Measurements from ENCODE around the gene TVP23A.
"Not testable (repeated sequence)": the region's sequence is repeated elsewhere in the genome, so short reads cannot be mapped to it uniquely, and the experiment has no call there.

TVP23A gene

GRCh38 chr16:10836174-10836853 lies 17.7 kb upstream of the TVP23A start:
- H3K4me3 ChIP-seq (replicated peaks; ENCODE audit: low read depth, low read length): no peak overlapping the region
- TF ChIP-seq CTCF (IDR thresholded peaks at IDR 0.05; ENCODE audit: low read depth, low read length, missing control alignments): no peak
- DNase-seq (ENCODE audit: extremely low read depth, low read depth): no peak

GRCh38 chr16:10835281-10835931 lies 16.8 kb upstream of the TVP23A start:
- no peak for DNase-seq (ENCODE audit: extremely low read depth, low read depth)
- TF ChIP-seq CTCF (IDR thresholded peaks at IDR 0.05; ENCODE audit: low read depth, low read length, missing control alignments): no peak
- H3K4me3 ChIP-seq (replicated peaks; ENCODE audit: low read depth, low read length): no peak overlapping the region

GRCh38 chr16:10834766-10835165 lies 16.2 kb upstream of the TVP23A start:
- DNase-seq (ENCODE audit: extremely low read depth, low read depth): no peak
- H3K4me3 ChIP-seq (replicated peaks; ENCODE audit: low read depth, low read length): no peak overlapping the region
- no peak for TF ChIP-seq CTCF (IDR thresholded peaks at IDR 0.05; ENCODE audit: low read depth, low read length, missing control alignments)

GRCh38 chr16:10834130-10834529 lies 15.5 kb upstream of the TVP23A start:
- H3K4me3 ChIP-seq (replicated peaks; ENCODE audit: low read depth, low read length): no peak overlapping the region
- DNase-seq (ENCODE audit: extremely low read depth, low read depth): no peak
- TF ChIP-seq CTCF (IDR thresholded peaks at IDR 0.05; ENCODE audit: low read depth, low read length, missing control alignments): no peak

- H3K4me3 ChIP-seq (replicated peaks; ENCODE audit: low read depth, low read length): no peak overlapping the region
- no peak for DNase-seq (ENCODE audit: extremely low read depth, low read depth)
- no peak for TF ChIP-seq CTCF (IDR thresholded peaks at IDR 0.05; ENCODE audit: low read depth, low read length, missing control alignments)
These were observed 14.7 kb upstream of the TVP23A start for GRCh38 chr16:10833271-10833670.

- TF ChIP-seq CTCF (IDR thresholded peaks at IDR 0.05; ENCODE audit: low read depth, low read length, missing control alignments): no peak
- DNase-seq (ENCODE audit: extremely low read depth, low read depth): no peak
- no peak overlapping the region for H3K4me3 ChIP-seq (replicated peaks; ENCODE audit: low read depth, low read length)
These were observed 13.6 kb upstream of the TVP23A start for GRCh38 chr16:10831894-10832886.

- H3K4me3 ChIP-seq (replicated peaks; ENCODE audit: low read depth, low read length); DNase-seq (ENCODE audit: extremely low read depth, low read depth): not testable (repeated sequence)
These were observed 11.6 kb upstream of the TVP23A start for GRCh38 chr16:10830240-10830639.

- not testable (repeated sequence) for DNase-seq (ENCODE audit: extremely low read depth, low read depth); H3K4me3 ChIP-seq (replicated peaks; ENCODE audit: low read depth, low read length)
These were observed 10.9 kb upstream of the TVP23A start for GRCh38 chr16:10829390-10830098.
